Bone marrow (tissue), 2 donors: ENCODE results near the gene RRAS.
A peak's percentile ranks its signal among the peaks of the same experiment; 100 is the strongest.

Experiments
- DNase-seq, 2 donors: peaks; one replicate each; lab custom pipeline; 2025; lab: John Stamatoyannopoulos, UW

RRAS gene

DNA sequence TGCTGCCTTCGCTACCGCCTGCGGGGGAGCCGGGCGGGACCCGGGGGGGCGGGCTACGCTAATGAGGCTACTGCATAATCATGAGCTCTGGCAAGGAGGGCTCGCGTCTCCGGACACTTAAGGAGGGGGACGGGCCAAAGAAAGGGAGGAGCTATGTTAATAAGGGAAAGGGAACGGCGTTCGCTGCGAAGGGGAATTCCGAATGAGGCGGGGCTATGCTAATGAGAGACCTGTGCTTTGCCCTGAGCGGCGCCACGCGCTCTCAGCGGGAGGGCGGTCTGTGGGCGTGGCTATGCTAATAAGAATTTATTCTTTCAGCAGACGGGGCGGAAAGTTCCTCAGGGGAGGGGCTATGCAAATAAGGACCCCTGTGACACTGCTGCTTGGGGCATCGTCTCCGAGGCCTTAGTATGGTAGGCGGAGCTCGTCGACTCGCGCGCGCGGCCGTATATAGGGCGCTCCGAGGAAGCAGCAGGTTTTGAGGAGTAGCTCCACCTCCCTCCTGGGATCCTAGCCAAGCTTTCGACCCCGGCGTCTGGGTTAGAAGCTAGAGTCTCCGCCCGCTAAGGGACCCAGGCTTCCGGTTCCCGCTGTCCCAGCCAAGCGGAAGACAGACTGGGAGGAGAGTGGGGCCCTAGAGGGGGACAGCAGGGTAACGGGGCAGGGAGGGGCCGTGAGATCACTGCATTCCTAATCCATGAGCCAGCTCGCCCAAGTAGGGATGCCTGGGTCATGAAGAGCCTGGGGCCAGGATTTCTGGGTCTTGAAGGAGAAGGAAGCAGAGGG lies at the start of gene RRAS:
RRAS (minus strand) TSS at position 31 of the 786 bp plus-strand sequence. CDS start 45 bp downstream, outside the sequence.
- peak; percentile 94 to 100 for DNase-seq

DNA sequence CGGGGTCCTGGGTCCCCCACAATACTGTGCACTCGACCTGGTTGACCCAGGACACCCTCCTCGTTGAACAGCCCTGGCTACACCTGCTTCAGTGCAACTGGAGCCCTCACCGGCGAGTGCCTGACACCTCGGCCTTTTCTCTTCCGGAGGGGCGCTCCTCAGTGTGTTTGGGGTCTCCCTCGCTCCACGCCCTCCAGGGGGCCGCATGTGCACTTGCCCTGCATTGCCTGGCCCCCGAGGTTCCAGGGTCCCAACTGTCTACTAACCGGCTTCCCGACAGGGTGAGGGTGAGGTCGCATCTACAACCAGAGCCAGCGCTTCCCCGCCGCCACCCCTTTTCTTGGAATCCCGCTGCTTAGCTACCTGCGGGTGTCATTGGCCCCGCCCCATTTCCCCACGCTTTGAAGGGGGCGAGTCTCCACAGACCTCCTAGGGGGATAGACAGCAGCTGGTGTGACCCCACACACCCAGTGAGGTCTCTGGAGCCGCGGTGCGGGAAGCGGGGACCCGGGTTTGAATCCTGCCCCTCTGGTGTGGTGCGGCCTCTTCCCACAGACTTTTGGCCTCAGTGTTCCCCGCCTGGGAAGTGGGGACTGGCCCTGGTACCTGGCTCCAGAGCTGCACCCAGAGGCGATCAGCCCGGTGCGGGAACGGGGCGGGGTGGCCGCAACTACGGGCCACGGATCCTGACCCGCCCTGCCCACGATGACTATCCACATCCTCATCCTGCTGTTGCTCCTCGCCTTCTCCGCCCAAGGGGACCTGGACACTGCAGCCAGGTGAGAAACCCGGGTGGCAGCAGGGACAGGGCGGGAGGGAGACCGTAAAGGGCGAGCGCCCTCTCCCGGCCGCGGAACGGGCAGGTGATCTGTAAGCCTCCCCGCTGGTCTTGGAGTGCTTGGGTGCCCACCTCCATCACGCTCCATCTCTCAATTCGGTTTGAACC lies 49.5 kb upstream of the RRAS start, which contains the start of gene ADM5:
ADM5 (plus strand) TSS at position 462 of the 946 bp plus-strand sequence; CDS start at position 706, 244 bp downstream.
- no peak for DNase-seq

GRCh38 chr19:49688531-49689132 lies 48.7 kb upstream of the RRAS start:
- no peak for DNase-seq

DNA sequence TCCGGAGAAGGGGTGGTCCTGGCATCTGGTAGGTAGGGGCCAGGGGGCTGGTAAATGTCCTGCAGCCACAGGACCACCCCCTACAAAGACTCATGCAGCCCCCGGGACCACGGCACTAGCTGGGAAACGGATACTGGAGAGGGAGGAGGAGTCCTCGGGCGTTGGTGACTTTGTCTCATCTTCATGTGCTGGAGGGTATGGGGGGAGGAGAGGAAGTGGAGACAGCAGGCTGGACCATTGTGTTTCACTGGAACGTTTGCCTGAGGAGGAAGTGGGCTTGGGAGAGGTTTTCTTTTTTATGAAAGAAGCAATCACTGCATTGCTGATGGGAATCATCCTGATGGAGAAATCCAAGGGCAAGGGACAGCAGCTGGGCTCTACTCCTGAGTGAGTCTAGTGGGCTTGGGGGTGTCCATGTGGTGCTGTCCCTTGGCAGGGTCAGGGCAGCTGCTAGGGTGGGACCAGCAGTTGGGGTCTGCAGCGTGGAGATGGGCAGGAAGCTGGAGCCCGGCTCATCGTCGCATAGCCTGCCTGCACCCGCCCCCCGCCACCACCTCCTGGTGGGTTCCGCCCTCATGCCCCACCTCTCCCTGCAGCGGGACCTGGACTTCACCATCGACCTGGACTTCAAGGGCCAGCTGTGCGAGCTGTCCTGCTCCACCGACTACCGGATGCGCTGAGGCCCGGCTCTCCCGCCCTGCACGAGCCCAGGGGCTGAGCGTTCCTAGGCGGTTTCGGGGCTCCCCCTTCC lies 47.8 kb upstream of the RRAS start:
- DNase-seq = no peak

- DNase-seq = no peak
These were observed 47.2 kb upstream of the RRAS start for GRCh38 chr19:49687150-49687549.

GRCh38 chr19:49686503-49687088 lies 46.7 kb upstream of the RRAS start:
- no peak for DNase-seq

DNA sequence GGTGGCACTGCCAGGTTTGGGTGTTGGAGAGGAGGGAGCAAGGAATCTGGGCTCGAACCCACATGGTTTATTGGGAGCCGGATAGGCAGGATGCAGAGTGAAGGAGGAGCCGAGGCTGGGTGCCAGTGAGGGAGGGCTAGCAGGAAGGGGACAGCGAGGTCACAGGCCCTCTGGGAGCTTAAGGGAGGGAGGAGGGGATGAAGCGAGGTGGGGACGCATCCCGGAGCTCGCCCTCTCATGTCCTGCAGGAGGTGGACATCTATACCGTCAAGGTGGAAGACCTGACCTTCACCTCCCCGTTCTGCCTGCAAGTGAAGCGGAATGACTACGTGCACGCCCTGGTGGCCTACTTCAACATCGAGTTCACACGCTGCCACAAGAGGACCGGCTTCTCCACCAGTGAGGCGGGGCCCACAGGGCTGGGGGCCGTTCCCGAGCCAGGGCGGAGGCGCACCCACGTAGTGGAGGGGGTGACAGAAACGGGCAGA lies 45.9 kb upstream of the RRAS start:
- DNase-seq = no peak

DNA sequence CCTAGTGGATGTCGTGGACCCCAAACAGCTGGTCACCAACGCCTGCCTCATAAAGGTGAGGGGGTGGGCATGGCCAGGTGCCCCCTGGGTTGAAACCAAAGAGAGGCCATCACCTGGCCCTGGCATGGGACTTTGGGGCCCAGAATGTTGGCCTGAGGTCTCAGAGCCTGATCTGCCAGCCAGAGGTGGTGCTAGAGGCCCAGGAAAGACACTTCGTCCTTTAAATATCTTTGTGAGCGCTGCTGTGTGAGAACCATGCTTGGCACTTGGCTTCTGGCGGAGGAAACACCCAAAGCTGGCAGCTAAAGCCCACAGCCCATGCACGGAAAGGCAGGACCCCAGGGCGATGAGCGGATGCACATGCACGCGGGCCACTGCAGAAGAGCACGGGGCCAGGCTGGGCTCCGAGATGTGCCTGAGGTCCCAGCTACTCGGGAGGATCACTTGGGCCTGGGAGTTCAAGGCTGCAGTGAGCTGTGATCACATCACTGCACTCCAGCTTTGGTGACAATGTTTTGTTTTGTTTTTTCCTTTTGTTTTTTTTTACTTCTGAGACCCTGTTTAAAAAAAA lies 45.1 kb upstream of the RRAS start:
- DNase-seq = no peak

- DNase-seq = no peak
These were observed 44.5 kb upstream of the RRAS start for GRCh38 chr19:49684251-49684982.

DNA sequence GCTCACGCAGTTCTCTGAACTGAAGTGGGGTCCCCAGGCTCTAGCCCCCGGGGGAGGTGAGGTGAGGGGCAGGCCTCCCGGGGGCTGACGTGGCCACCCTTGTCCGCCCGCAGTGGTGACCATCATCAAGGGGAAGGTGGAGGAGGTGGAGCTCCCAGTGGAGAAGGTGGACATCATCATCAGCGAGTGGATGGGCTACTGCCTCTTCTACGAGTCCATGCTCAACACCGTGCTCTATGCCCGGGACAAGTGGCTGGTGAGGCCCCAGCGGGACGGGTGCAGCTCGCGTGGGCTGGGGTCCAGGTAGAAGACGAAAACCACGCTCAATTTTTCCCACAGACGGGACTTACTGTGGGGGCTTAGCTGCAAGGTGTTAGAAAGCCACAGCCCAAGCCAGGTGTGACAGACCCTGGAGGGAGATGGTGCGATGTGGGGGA lies 43.9 kb upstream of the RRAS start:
- DNase-seq = no peak

DNA sequence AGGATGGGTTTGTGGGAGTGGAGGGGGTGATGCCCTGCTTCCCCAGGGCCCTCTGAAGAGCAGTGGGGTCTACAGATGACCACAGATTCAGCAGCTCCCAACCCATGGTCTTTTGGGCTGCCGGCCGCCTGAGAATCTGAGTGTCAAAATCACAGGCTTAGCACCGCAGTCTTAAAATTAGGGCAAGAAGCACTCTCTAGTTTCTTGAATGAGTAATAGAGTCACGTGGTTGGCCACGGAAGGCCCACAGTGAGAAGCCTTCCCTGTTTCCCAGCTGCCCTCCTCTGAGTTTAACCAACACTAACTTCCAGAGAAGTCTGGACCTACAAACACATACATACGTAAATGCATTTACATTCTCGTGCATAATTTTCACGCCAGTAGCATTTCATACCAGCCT lies 42.3 kb upstream of the RRAS start:
- no peak for DNase-seq

- no peak for DNase-seq
These were observed 41.9 kb upstream of the RRAS start for GRCh38 chr19:49681830-49682229.

DNA sequence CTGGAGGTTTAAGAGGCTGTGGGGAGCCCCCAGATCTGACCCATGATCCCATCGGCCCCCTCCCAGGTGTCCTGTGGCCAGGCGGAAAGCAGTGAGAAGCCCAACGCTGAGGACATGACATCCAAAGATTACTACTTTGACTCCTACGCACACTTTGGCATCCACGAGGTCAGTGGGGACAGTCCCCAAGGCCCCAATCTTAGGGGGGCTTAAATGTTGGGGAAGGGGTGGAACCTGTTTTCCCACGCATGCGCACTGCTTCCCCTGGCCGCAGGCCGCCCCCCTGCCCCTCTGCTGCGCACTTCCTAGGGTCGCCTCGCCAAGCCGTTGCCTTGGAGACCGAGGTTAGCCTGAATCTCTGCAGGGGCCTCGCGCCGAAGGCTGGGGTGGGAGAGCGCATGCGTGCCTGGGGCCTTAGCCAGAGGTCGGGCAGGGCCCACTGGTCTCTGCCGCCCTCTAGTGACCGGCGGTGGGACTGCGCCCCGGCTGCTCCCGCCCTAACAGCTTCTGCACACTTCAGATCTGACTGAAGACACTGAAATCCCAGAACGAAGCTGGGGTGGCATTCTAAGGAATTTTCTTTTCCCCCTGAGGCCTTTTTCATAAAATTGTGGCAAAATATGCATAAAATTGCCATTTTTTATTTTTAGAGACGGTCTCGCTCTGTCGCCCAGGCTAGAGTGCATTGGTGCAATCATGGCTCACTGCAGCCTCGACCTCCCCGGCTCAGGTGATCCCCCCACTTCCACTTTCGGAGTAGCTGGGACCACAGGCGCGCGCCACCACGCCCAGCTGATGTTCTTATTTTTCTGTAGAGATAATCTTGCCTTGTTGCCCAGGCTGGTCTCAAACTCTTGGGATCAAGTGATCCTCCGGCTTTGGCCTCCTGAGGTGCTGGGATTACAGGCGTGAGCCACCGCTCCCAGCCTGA lies 40.7 kb upstream of the RRAS start:
- DNase-seq = peak; percentile 81 to 89

GRCh38 chr19:49679771-49680413 lies 39.9 kb upstream of the RRAS start:
- DNase-seq = no peak

- no peak for DNase-seq
These were observed 39.2 kb upstream of the RRAS start for GRCh38 chr19:49678985-49679770.

GRCh38 chr19:49677901-49678674 lies 38.1 kb upstream of the RRAS start:
- DNase-seq = peak; percentile 30 to 42
